Endometrial microvascular endothelial cells (primary cell): ENCODE data around the gene ISCU. TPM values are rescaled to one million over a fixed set of nuclear protein-coding genes. Genes with fewer than 3 reads are reported as not detected.
"Not testable (repeated sequence)": the region's sequence is repeated elsewhere in the genome, so short reads cannot be mapped to it uniquely, and the experiment has no call there.

ENCODE experiments used
- in situ Hi-C: cut with HindIII; loops from 2 replicates; pipeline ENCODE4 v1.10.0; 2017; ENCODE audit warnings: low sequenced_read_pairs, low pct_unique_long_range_greater_than_20kb; ENCODE audit errors: inconsistent ontology term
- total RNA-seq: library from RNA; depleted of rRNA; stranded (reverse); fragments of >200 nt; gene quantifications from one replicate; pipeline ENCODE4 v1.2.3, GENCODE V29; 2015; ENCODE audit errors: inconsistent ontology term

The ISCU gene
- total RNA-seq, 1 donor from 2014 or later = 113 TPM

DNA sequence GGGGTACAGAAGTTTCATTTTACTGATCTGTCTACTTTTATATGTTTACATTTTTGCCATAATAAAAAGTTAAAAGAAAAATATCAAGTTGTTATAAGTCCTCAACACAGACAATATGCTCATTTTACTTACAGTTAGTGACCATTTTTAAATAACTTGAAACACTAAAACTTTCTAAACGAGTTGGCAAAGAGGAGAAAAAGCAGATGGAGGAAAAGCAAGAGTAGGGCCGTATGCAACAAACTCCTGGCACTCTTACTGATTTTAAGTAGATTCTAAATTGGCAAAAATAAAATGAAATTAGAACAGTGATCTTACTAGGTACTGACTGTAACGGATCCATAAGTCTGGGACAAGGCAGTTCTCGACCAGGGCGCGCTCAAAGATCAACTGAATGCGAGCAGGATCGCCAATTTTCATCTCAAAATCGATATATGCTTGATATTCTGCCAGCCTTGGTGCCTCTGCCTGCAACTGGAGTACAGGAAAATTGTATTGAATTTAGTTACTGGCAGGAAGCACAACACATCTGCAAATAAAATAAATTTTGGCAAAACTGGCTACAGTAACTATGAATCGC is 23.7 kb upstream of the ISCU start:
- in situ Hi-C loops = no loop called here

DNA sequence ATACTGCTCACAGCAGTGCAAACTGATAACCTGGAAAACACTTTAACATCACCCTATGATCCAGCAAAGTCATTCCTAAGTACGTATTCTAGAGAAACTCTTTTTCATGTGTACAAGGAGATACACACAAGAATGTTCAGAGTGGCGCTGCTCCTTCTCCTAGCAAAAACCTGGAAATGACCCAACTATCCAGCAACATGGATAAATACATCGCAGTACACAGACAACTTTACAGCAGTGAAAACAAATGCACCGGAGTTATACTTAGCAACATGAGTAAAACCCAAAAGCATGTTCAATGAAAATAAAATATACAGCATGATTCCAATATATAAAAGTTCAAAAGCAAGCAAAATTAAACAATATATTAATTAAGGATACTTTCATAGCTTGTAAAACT is 20.1 kb upstream of the ISCU start:
- in situ Hi-C loops = no loop called here

DNA sequence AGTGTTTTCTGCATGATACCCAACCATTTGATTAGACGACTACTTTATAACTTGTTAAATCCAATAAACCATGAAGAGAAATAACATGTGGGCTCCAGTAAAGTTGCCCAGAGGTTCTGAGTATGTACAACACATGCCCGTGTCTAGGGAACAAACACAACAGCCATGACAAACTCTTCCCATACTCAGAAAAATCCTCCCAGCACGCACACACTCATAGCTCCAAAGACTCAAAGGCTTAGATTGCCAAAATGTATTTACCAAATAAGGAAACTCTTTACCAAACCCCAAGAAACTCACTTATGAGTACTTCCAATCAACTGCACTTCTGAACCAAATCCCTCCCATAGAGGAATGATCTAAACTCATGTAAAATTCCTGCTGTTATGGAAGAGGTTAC is 18.7 kb upstream of the ISCU start:
- in situ Hi-C loops = no loop called here

- in situ Hi-C loops = no loop called here
Measured at GRCh38 chr12:108547686-108548085, 14.7 kb upstream of the ISCU start.

DNA sequence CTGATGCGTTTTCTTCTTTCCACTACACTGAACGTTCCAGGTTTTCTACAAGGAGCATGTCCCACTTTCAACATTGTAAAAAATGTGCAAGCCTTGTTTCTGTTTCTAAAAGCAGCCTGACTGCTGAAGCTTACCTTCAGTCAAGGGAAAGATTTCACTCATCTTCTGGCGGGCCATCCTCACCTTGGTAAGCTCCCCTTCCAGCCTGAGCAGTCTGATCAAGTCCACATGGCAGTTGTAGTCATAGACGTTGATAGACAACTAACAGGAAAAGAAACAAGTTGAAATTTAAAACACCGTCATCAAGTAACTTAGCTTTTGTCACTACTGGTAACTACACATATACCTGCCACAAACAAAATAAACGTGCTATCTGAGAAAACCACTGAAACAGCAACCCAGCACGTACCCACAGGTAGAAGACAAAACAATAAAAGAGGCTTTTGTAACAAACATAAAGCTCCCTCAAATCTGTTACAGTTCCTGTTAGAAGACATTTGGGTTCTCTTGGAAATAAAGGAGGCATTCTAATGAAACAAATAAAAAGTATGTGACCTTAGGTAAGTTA is 13.4 kb upstream of the ISCU start:
- in situ Hi-C loops = no loop called here

DNA sequence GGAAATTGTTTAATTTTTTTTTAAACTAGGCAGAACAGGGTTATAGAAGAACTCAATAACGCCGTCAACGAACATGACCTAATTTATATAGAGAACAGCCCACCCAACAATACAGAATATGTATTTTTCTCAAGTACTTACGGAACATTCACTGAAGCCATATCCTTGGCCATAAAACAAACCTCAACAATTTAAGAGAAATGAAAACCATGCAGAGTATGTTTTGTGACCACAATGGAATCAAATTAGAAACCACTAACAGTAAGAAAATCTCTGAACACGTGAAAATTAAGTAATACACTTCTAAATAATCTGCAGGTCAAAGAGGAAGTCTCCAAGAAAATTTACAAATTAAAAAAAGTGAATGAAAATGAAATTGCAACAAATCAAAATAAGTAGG is 10.9 kb upstream of the ISCU start:
- in situ Hi-C loops = no loop called here

GRCh38 chr12:108553799-108554198 is 8.6 kb upstream of the ISCU start:
- in situ Hi-C loops = no loop called here

- in situ Hi-C loops = not testable (repeated sequence)
Measured at GRCh38 chr12:108555383-108555782, 7.0 kb upstream of the ISCU start.

GRCh38 chr12:108559007-108559655 is 3.3 kb upstream of the ISCU start:
- in situ Hi-C loops = no loop called here

- in situ Hi-C loops = no loop called here
Measured at GRCh38 chr12:108559748-108560147, 2.6 kb upstream of the ISCU start.

GRCh38 chr12:108560321-108560721 is 2.1 kb upstream of the ISCU start:
- in situ Hi-C loops = no loop called here

- in situ Hi-C loops = no loop called here
Measured at GRCh38 chr12:108560752-108561719, 1.4 kb upstream of the ISCU start, which contains the start of gene SART3. SART3 (minus strand) TSS chr12:108561173; CDS start chr12:108561154, 19 bp downstream.

- in situ Hi-C loops = no loop called here
Measured at GRCh38 chr12:108561852-108562347, 496 bp upstream of the ISCU start.

DNA sequence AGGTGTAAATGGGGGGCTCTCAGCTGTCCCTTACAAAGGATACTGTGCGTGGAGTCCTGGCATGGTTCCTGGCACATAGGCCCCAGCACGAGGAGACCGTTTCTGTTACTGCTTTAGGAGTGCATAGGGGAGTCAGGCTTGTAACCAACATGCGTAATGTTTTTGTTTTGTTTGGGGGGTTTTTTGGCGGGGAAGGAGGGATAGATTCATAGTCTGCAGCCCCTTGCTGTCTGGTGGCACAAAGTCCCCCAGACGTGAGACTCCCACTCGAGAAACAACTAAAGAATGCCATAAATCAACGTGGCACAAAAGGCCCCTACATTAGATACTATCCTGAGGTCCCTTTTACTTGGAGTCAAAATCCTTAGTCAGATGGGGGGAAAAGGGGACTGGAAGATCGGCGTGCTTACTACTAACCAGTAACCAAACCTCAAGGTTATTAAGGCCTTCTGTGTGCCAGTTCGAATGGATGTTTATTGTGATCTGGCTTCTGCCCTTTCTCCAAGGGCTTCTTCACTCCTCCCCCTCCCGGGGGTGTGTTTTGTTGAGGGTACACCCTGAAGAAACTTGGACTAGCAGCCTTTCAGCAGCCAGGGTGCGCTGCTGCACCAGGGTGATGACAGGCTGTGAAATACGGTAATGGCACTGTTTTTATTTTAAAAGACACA is 874 bp downstream of the ISCU start:
- in situ Hi-C loops = no loop called here

DNA sequence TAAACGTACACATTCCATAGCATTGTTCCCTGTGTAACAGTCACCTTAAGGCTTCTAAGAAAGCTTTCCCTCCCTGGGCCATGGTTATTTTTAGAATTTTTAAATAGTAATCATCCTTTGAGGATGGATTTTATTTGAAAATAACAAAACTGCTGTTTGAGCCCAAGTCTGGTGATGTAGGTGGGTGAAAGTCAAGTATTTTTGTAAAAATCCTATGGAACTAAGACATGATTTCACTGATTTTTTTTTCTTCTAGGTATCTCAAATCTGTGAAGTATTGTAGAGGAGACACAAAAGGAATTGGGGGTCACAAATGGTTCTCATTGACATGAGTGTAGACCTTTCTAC is 1.4 kb downstream of the ISCU start:
- in situ Hi-C loops = no loop called here

DNA sequence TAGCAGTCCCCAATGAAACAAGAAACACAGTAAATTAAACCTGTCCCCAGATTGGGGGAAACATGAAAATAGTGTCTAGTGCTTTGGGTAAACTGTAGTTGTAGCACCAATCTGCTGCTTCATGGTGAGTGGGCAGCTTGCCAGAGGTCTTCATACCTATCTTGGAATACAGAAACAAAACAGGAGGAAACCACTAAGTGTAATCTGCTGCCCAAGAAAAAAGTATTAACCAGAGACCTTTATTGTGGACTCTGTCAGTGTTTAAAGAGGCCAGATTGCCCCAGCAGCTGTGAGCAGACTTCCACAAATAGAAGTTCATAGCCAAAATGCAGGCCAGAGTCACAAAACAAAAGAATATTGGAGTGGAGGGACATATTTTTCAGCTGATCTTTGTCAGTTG is 2.3 kb downstream of the ISCU start:
- in situ Hi-C loops = no loop called here

- in situ Hi-C loops = no loop called here
Measured at GRCh38 chr12:108565146-108565545, 2.8 kb downstream of the ISCU start.

- in situ Hi-C loops = no loop called here
Measured at GRCh38 chr12:108565976-108566375, 3.6 kb downstream of the ISCU start.

DNA sequence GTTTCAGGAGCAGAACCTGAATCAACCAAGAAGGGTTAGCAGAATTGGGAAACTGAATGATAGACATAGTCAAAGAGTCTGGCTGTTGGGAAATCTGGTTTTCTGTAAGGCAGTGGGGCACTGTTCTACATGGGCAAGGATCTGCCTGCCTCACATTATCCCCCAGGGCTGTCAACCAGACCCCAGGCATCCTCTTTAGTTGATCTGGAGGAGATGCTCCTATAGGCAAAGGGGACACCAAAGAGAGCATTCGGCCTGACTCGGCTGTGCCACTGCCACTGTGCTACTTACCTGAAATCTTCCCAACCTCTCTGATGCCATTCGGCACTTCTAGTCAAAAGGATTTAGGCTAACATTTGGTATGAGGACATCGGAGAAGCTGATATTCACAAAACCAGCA is 4.1 kb downstream of the ISCU start:
- in situ Hi-C loops = no loop called here
